ENCODE results near the gene MGAT4B. TPM values are rescaled to one million over a fixed set of nuclear protein-coding genes. Genes with fewer than 3 reads are reported as not detected.

MGAT4B gene
- polyA plus RNA-seq, 1 donor (not counting 4 experiments of a cell fraction or from before 2014, with no cell fraction given) = 69.8 TPM

- Histone ChIP-seq H3K9me1 (ENCODE audit: control insufficient read depth, extremely low read depth, insufficient read depth, low read length) (peaks cover 6% of the 10 kb centered on the region), H3K27me3 (ENCODE audit: control insufficient read depth, extremely low read depth, insufficient read depth, low read length) (no peaks in the 10 kb centered on the region), H3K9me3 (ENCODE audit: control insufficient read depth, low read depth, low read length) (no peaks in the 10 kb centered on the region), H3K79me2 (ENCODE audit: control insufficient read depth, insufficient read depth, low read length) (peaks cover 48% of the 10 kb centered on the region), H3K4me3 (ENCODE audit: control insufficient read depth in 2 of 3, extremely low read depth in 1 of 3, insufficient read depth in 2 of 3, low read depth in 1 of 3, low read length in 3 of 3) (peak overlapping the region in 1 of 3 experiments; percentile 5), H3K27ac (ENCODE audit: control insufficient read depth, insufficient read depth, low read length) (peak overlapping the region; percentile 10), H3K9ac (ENCODE audit: control insufficient read depth, extremely low read depth, insufficient read depth, low read length) (peak overlapping the region; percentile 25), H3K36me3 (ENCODE audit: control insufficient read depth in 2 of 2, extremely low read depth in 1 of 2, insufficient read depth in 2 of 2, low read length in 2 of 2) (peaks cover 10 to 12% of the 10 kb centered on the region in 2 experiments), H4K20me1 (ENCODE audit: control insufficient read depth, extremely low read depth, insufficient read depth, low read length) (peaks cover 22% of the 10 kb centered on the region), H3K4me1 (ENCODE audit: control insufficient read depth, extremely low read depth, insufficient read depth, low read length) (peaks cover 41% of the 10 kb centered on the region), H3K4me2 (ENCODE audit: control insufficient read depth, extremely low read depth, insufficient read depth, low read depth, low read length) (peak overlapping the region; percentile 60), H2AFZ (ENCODE audit: control insufficient read depth, low read length) (no peak overlapping the region)
- no peak for FAIRE-seq
- dilution Hi-C loops (cut with MboI; ENCODE audit: extremely low pct_ligation_motif_present, low sequenced_read_pairs) = no loop called here
- DNase-seq (ENCODE audit: low read depth, low spot score) = no peak
- no peak for TF ChIP-seq EZH2 (IDR thresholded peaks at IDR 0.05; ENCODE audit: low read length)
These were observed 44.4 kb downstream of the MGAT4B start for GRCh38 chr5:179762079-179762780.

- peaks cover 22% of the 10 kb centered on the region for H4K20me1 ChIP-seq (ENCODE audit: control insufficient read depth, extremely low read depth, insufficient read depth, low read length)
- no peaks in the 10 kb centered on the region for H3K27me3 ChIP-seq (ENCODE audit: control insufficient read depth, extremely low read depth, insufficient read depth, low read length)
- H3K4me1 ChIP-seq (ENCODE audit: control insufficient read depth, extremely low read depth, insufficient read depth, low read length) = peaks cover 28% of the 10 kb centered on the region
- H3K4me3 ChIP-seq (ENCODE audit: control insufficient read depth in 2 of 3, extremely low read depth in 1 of 3, insufficient read depth in 2 of 3, low read depth in 1 of 3, low read length in 3 of 3) = no peak overlapping the region
- H3K9me1 ChIP-seq (ENCODE audit: control insufficient read depth, extremely low read depth, insufficient read depth, low read length) = peaks cover 6% of the 10 kb centered on the region
- H3K9me3 ChIP-seq (ENCODE audit: control insufficient read depth, low read depth, low read length) = no peaks in the 10 kb centered on the region
- DNase-seq (ENCODE audit: low read depth, low spot score) = no peak
- no peaks in the 10 kb centered on the region for H3K36me3 ChIP-seq (ENCODE audit: control insufficient read depth in 2 of 2, extremely low read depth in 1 of 2, insufficient read depth in 2 of 2, low read length in 2 of 2)
- FAIRE-seq = no peak
- H3K79me2 ChIP-seq (ENCODE audit: control insufficient read depth, insufficient read depth, low read length) = peaks cover 54% of the 10 kb centered on the region
- TF ChIP-seq, protein P1, sequence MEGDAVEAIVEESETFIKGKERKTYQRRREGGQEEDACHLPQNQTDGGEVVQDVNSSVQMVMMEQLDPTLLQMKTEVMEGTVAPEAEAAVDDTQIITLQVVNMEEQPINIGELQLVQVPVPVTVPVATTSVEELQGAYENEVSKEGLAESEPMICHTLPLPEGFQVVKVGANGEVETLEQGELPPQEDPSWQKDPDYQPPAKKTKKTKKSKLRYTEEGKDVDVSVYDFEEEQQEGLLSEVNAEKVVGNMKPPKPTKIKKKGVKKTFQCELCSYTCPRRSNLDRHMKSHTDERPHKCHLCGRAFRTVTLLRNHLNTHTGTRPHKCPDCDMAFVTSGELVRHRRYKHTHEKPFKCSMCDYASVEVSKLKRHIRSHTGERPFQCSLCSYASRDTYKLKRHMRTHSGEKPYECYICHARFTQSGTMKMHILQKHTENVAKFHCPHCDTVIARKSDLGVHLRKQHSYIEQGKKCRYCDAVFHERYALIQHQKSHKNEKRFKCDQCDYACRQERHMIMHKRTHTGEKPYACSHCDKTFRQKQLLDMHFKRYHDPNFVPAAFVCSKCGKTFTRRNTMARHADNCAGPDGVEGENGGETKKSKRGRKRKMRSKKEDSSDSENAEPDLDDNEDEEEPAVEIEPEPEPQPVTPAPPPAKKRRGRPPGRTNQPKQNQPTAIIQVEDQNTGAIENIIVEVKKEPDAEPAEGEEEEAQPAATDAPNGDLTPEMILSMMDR (optimal IDR thresholded peaks at IDR 0.05 in 1 of 3, IDR thresholded peaks at IDR 0.05 in 1 of 3, conservative IDR thresholded peaks at IDR 0.05 in 1 of 3; ENCODE audit: extremely low read depth in 1 of 3, insufficient read depth in 2 of 3, low read length in 3 of 3) = no peak
- H3K4me2 ChIP-seq (ENCODE audit: control insufficient read depth, extremely low read depth, insufficient read depth, low read depth, low read length) = no peak overlapping the region
- H3K27ac ChIP-seq (ENCODE audit: control insufficient read depth, insufficient read depth, low read length) = no peak overlapping the region
- no peak overlapping the region for H2AFZ ChIP-seq (ENCODE audit: control insufficient read depth, low read length)
- dilution Hi-C loops (cut with MboI; ENCODE audit: extremely low pct_ligation_motif_present, low sequenced_read_pairs) = no loop called here
- H3K9ac ChIP-seq (ENCODE audit: control insufficient read depth, extremely low read depth, insufficient read depth, low read length) = no peak overlapping the region
These were observed 46.8 kb downstream of the MGAT4B start for GRCh38 chr5:179759581-179760551.

All from keratinocyte (primary cell).